ENCODE results near the gene FER1L5. TPM values are rescaled to one million over a fixed set of nuclear protein-coding genes. Genes with fewer than 3 reads are reported as not detected.

FER1L5 gene
- total RNA-seq, 3 donors from 2014 or later, result 0.73 to 0.98 TPM; not detected in 1

- no peaks in the 10 kb centered on the region for H3K36me3 ChIP-seq
- H3K4me3 ChIP-seq, result no peak overlapping the region
- H3K4me1 ChIP-seq, result no peaks in the 10 kb centered on the region
- TF ChIP-seq POLR2A (IDR thresholded peaks at IDR 0.05) (no peak), POLR2AphosphoS5 (IDR thresholded peaks at IDR 0.05) (no peak), CTCF (IDR thresholded peaks at IDR 0.05) (no peak)
- H3K27me3 ChIP-seq, result no peaks in the 10 kb centered on the region
- no peaks in the 10 kb centered on the region for H3K9me3 ChIP-seq
- intact Hi-C loops (cut with DNase I; ENCODE audit: low total_unique reads), result no loop called here
- no peak overlapping the region for H3K27ac ChIP-seq
- no peak for DNase-seq (ENCODE audit: low spot score in 2 of 2)
Observed at GRCh38 chr2:96700086-96700485, 57.5 kb downstream of the FER1L5 start.

- H3K27me3 ChIP-seq, result no peaks in the 10 kb centered on the region
- no peaks in the 10 kb centered on the region for H3K9me3 ChIP-seq
- H3K4me1 ChIP-seq, result no peaks in the 10 kb centered on the region
- H3K36me3 ChIP-seq, result no peaks in the 10 kb centered on the region
- no peak overlapping the region for H3K4me3 ChIP-seq
- DNase-seq (ENCODE audit: low spot score in 2 of 2), result no peak
- TF ChIP-seq POLR2A (IDR thresholded peaks at IDR 0.05) (no peak), CTCF (IDR thresholded peaks at IDR 0.05) (no peak)
- intact Hi-C loops (cut with DNase I; ENCODE audit: low total_unique reads), result no loop called here
- H3K27ac ChIP-seq, result no peak overlapping the region
Observed at GRCh38 chr2:96701636-96702035, 59.1 kb downstream of the FER1L5 start.

GRCh38 chr2:96702098-96702785, 59.7 kb downstream of the FER1L5 start:
- H3K9me3 ChIP-seq, result no peaks in the 10 kb centered on the region

GRCh38 chr2:96703021-96703751, 60.6 kb downstream of the FER1L5 start:
- intact Hi-C loops (cut with DNase I; ENCODE audit: low total_unique reads), result no loop called here
- H3K4me3 ChIP-seq, result no peak overlapping the region
- H3K36me3 ChIP-seq, result no peaks in the 10 kb centered on the region
- no peak overlapping the region for H3K27ac ChIP-seq
- TF ChIP-seq POLR2AphosphoS5 (IDR thresholded peaks at IDR 0.05) (no peak), CTCF (IDR thresholded peaks at IDR 0.05) (no peak), POLR2A (IDR thresholded peaks at IDR 0.05) (no peak)
- no peaks in the 10 kb centered on the region for H3K9me3 ChIP-seq
- no peaks in the 10 kb centered on the region for H3K4me1 ChIP-seq
- H3K27me3 ChIP-seq, result no peaks in the 10 kb centered on the region
- DNase-seq (ENCODE audit: low spot score in 2 of 2), result no peak

More at GRCh38 chr2:96702098-96702785, 59.7 kb downstream of the FER1L5 start:
- intact Hi-C loops (cut with DNase I; ENCODE audit: low total_unique reads), result no loop called here
- H3K27me3 ChIP-seq, result no peaks in the 10 kb centered on the region
- H3K27ac ChIP-seq, result no peak overlapping the region
- no peaks in the 10 kb centered on the region for H3K36me3 ChIP-seq
- no peak overlapping the region for H3K4me3 ChIP-seq
- no peaks in the 10 kb centered on the region for H3K4me1 ChIP-seq
- DNase-seq (ENCODE audit: low spot score in 2 of 2), result no peak
- TF ChIP-seq POLR2AphosphoS5 (IDR thresholded peaks at IDR 0.05) (no peak), POLR2A (IDR thresholded peaks at IDR 0.05) (no peak), CTCF (IDR thresholded peaks at IDR 0.05) (no peak)

- no peak for DNase-seq (ENCODE audit: low spot score in 2 of 2)
- Histone ChIP-seq H3K4me3 (no peak overlapping the region), H3K36me3 (peaks cover 6% of the 10 kb centered on the region), H3K27me3 (no peaks in the 10 kb centered on the region), H3K27ac (no peak overlapping the region), H3K4me1 (no peaks in the 10 kb centered on the region), H3K9me3 (no peaks in the 10 kb centered on the region)
- intact Hi-C loops (cut with DNase I; ENCODE audit: low total_unique reads), result loop anchor here (2.0 kb wide), 1 partner anchor 28 kb away; no protein-coding TSS in a partner anchor
- TF ChIP-seq POLR2A (IDR thresholded peaks at IDR 0.05) (no peak), CTCF (IDR thresholded peaks at IDR 0.05) (no peak), POLR2AphosphoS5 (IDR thresholded peaks at IDR 0.05) (no peak)
Observed at GRCh38 chr2:96710985-96711384, 68.4 kb downstream of the FER1L5 start.
